Measurements from ENCODE around the gene MAN2B1.
"Not testable (repeated sequence)": the region's sequence is repeated elsewhere in the genome, so short reads cannot be mapped to it uniquely, and the experiment has no call there.

The MAN2B1 gene

GRCh38 chr19:12656899-12657571 lies 9.5 kb downstream of the MAN2B1 start:
- no peak for DNase-seq

- no peak for DNase-seq
Observed at GRCh38 chr19:12655546-12655945, 11.0 kb downstream of the MAN2B1 start.

GRCh38 chr19:12652219-12652618 lies 14.3 kb downstream of the MAN2B1 start:
- no peak for DNase-seq

GRCh38 chr19:12649941-12650340 lies 16.6 kb downstream of the MAN2B1 start:
- no peak for DNase-seq

- DNase-seq, result no peak
Observed at GRCh38 chr19:12648088-12648487, 18.5 kb downstream of the MAN2B1 start.

GRCh38 chr19:12647490-12648071 lies 19.0 kb downstream of the MAN2B1 start:
- no peak for DNase-seq

GRCh38 chr19:12647047-12647446 lies 19.5 kb downstream of the MAN2B1 start:
- no peak for DNase-seq

- DNase-seq, result no peak
Observed at GRCh38 chr19:12646551-12646950, 20.0 kb downstream of the MAN2B1 start.

- not testable (repeated sequence) for DNase-seq
Observed at GRCh38 chr19:12643716-12644115, 22.8 kb downstream of the MAN2B1 start.

GRCh38 chr19:12642506-12642905 lies 24.0 kb downstream of the MAN2B1 start:
- DNase-seq, result no peak

- no peak for DNase-seq
Observed at GRCh38 chr19:12641456-12641855, 25.1 kb downstream of the MAN2B1 start.

GRCh38 chr19:12639901-12640613 lies 26.5 kb downstream of the MAN2B1 start:
- DNase-seq, result peak; percentile 75

GRCh38 chr19:12638611-12639182 lies 27.8 kb downstream of the MAN2B1 start:
- no peak for DNase-seq

- DNase-seq, result no peak
Observed at GRCh38 chr19:12636631-12637030, 29.9 kb downstream of the MAN2B1 start.

GRCh38 chr19:12629215-12629614 lies 37.3 kb downstream of the MAN2B1 start:
- DNase-seq, result no peak

- no peak for DNase-seq
Observed at GRCh38 chr19:12628040-12629022, 38.2 kb downstream of the MAN2B1 start.

GRCh38 chr19:12626958-12627357 lies 39.6 kb downstream of the MAN2B1 start:
- no peak for DNase-seq

- DNase-seq, result no peak
Observed at GRCh38 chr19:12623361-12624031, 43.0 kb downstream of the MAN2B1 start.

- not testable (repeated sequence) for DNase-seq
Observed at GRCh38 chr19:12621253-12622024, 45.1 kb downstream of the MAN2B1 start.

GRCh38 chr19:12617646-12618045 lies 48.9 kb downstream of the MAN2B1 start:
- DNase-seq, result no peak

GRCh38 chr19:12611361-12611699 lies 55.2 kb downstream of the MAN2B1 start:
- no peak for DNase-seq

Data from T-helper 9 cell (primary cell).